HG02798 (cell line): ENCODE data around the gene ADPRS.
A peak's percentile ranks its signal among the peaks of the same experiment; 100 is the strongest.

Source experiments
- ATAC-seq: cut with Tn5 transposase; IDR thresholded peaks from one replicate; pipeline ENCODE4 v1.9.1; 2021; ENCODE audit warnings: mild to moderate bottlenecking; ENCODE audit not compliant: unreplicated experiment, poor library complexity

ADPRS gene

GRCh38 chr1:36128126-36128904 lies 39.6 kb downstream of the ADPRS start:
- ATAC-seq: no peak

- no peak for ATAC-seq
These were observed 40.2 kb downstream of the ADPRS start for GRCh38 chr1:36128905-36129206.

- ATAC-seq: no peak
These were observed 43.3 kb downstream of the ADPRS start for GRCh38 chr1:36132029-36132428.

DNA sequence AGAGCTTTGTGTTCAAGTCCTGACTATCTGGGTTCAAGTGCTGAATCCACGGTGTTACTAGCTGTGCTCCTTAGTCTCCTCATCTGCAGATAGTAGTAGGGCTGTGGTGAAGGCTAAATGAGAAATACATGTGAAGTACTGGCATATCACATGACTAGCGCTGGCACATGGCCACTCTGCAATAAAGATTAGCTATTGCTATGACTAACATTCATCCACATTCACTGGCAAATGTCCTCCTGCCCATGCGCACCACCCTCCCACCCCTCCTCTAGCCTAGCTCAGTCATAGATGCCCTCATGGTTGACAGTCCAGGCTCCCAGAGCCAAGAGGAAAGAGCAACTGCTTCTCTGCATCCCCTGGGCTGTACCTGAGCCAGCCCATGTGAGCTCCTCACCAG lies 44.8 kb downstream of the ADPRS start:
- no peak for ATAC-seq

DNA sequence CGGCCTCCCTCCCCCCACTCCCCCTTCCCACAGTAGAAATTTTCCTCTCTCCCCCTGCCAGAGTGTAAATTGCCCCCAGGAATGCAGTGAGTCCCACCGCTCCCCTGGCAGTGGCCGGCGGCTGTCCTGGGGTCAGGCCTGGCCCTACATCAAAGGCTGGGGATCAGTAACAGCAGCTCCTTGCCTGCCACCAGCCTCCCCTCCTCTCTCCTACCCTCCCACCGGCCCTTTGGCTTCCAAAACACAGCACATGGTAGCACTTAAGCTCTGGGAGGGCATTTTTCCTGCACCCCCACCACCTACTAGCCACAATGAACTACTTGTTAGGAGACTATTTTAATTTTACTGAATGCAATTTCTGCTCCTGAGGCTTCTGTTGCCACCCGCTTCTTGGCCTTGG lies 45.3 kb downstream of the ADPRS start:
- no peak for ATAC-seq

DNA sequence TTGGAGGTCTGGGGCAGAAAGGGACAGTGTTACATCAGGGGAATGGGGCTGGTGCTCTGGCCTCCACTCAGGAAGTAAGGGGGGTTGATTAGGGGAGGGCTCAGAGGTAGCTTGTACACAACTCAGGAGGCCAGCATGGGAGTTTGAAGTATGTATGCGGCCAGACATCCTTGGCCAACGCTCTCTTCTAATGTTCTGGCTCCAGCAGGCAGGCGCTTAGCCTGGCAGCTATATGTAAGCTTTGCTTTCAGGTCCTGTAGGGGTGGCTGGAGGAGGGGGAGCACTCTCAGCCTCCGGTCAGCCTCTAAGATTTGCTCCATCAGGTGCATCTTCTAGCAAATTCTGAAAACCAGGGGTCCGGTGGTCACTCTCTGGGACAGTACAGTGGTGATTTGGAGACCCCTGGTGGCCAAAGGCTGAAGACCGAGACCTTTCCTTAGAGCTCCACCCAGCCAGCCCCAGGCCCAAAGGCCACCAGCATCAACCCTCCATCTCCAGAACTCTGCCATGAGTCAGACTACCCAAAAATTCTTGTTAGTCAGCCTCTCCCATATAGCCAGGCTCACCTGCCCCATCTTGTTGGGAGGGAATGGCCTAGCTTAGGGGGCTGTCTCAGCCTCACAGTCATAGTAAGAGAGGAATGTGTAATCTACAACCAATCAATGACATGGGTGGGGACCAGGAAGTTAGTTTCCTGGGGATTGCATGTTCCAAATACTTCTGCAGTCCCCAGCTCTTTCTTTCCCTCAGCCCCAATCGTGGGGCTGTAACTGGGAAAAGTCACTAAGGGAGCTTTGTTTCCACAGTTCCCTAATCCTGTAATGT lies 46.0 kb downstream of the ADPRS start:
- ATAC-seq: no peak

DNA sequence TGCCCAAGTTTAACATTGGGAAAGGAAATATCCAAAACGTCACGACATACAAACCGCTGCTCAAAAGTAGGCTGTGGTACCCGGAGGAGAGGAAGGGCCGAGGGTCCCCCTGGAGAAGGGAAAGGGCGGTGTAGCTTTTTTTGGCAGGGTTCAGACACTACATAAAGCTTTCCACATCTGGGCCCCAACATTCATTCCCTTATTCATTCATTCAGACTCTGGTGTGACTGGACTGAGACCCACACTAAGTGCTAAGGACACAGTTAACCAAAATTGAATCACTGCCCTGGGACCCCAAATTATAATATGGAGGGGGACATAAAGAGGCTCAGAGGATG lies 46.6 kb downstream of the ADPRS start:
- no peak for ATAC-seq

DNA sequence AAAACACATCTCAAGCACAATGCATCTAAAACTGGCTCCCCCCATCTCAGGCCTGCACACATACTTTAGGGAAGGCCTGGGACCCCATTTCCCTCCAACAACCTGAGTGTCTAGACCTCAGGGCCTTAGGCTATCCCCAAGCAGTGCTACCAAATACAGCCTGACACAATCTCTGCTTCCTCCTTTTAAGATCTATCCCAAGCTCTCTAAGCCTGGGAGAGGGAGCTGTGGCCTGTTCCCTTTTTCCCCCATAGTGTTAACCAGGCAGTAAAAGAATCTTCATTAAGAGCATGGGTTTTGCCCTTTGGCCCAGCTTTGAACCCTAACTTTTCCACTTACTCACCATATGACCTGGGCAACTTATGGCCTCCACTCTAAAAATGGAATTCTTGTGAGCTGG lies 47.1 kb downstream of the ADPRS start:
- no peak for ATAC-seq

DNA sequence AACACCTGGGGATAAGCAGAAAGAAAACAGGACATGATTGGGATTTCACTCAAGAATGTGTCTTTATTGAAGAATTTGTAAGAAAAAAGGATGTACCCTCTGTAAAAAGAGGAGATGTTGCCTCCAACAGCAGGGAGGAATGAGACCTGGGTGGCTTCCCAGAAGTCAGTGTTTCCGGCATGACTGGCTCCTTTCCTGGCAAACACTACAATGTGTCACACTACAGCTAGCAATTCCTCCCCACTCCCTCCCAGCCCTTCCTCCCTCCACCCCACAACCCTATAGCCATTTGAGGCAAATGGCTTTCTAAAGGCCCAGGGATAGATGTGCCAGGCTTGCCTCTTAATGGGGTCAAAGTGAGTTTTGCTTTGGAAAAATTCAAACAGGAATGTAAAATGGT lies 47.8 kb downstream of the ADPRS start:
- ATAC-seq: no peak

DNA sequence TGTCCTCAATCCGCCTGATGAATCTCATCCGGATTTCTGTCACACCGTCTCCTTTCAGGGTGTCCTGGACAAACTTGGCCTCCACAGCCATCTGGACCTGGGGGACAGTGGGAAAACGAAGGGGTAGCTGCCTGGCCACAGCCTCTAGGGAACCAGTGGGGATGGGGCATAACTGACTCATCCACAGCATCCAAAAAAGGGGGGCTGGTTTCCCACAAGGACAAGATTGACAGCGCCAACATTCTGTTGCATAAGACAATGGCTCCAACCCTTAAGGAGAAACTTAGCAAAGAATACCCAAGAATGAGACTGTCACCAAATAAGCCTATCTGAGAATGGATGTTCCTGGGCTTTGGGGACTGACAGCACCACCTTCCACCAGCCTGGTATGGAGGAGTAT lies 48.5 kb downstream of the ADPRS start:
- no peak for ATAC-seq

- ATAC-seq: no peak
These were observed 49.1 kb downstream of the ADPRS start for GRCh38 chr1:36137776-36138175.

DNA sequence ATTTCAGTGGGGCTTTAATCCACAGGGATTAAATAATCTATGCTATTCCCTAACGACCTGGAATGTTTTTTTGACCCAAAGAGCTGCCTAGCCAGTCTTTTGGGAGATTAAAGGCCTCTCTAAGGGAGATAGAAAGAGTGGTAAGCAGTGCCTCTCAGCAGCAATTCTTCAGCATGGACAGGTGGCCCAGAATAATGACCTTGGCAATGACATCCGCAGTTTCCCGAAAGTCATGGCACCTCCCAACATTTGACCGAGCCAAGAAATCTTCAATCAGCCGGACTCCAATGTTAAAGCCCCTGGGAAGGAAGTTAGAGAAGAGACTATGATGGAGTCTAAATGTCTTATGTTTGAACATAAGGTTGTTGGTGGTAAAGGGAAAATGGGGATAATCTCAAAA lies 50.8 kb downstream of the ADPRS start:
- ATAC-seq: no peak

GRCh38 chr1:36142121-36142520 lies 53.4 kb downstream of the ADPRS start:
- no peak for ATAC-seq

- ATAC-seq: peak; percentile 34
These were observed 54.7 kb downstream of the ADPRS start for GRCh38 chr1:36143424-36143823.
